Stimulated activated memory B cell treated with anti-CD40 and anti-IgM and Interleukin-4, amounts not matched to agents 10 μg/mL and 1 μg/mL and 100 μg/mL, for 72 hours (primary cell): Measurements from ENCODE around the gene PCSK9.
"Not testable (repeated sequence)": the region's sequence is repeated elsewhere in the genome, so short reads cannot be mapped to it uniquely, and the experiment has no call there.

Experiments
- ATAC-seq: fragments of 150-1000 bp; cut with Tn5 transposase; 2 replicates; pipeline ENCODE4 v1.10.0; 2021
- H3K27ac Mint-ChIP-seq: one replicate; pipeline ENCODE4 v1.8.0; 2022; ENCODE audit warnings: mild to moderate bottlenecking, mixed read lengths
- H3K27me3 Mint-ChIP-seq: one replicate; pipeline ENCODE4 v1.8.0; 2022; ENCODE audit warnings: mixed read lengths
- H3K36me3 Mint-ChIP-seq: one replicate; pipeline ENCODE4 v1.8.0; 2022; ENCODE audit warnings: mixed read lengths
- H3K4me1 Mint-ChIP-seq: one replicate; pipeline ENCODE4 v1.8.0; 2022; ENCODE audit warnings: mixed read lengths
- H3K4me3 Mint-ChIP-seq: one replicate; pipeline ENCODE4 v1.8.0; 2022; ENCODE audit warnings: mild to moderate bottlenecking, moderate library complexity, mixed read lengths
- H3K9me3 Mint-ChIP-seq: one replicate; pipeline ENCODE4 v1.8.0; 2022; ENCODE audit warnings: mixed read lengths

The PCSK9 gene

DNA sequence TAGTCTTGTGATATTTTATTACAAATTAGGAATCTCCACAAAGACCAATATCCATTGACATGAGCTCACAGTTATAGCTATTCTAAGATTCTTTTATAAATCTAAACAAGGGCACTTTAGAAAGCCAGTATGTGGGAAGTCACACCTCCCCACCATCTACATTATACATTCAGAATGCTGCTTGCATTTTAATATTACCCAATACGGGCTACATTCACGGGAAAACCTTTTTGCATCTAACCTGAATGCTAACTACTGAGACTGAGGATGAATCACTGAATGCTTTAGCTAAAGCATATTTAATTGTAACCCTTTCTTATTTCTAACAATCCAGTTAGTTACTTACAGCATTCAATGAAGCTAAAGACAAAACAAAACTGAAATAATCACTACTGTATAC is 53.1 kb downstream of the PCSK9 start:
- no peaks in the 10 kb centered on the region for H3K27me3 Mint-ChIP-seq
- H3K4me1 Mint-ChIP-seq: peaks cover 9% of the 10 kb centered on the region
- H3K27ac Mint-ChIP-seq: no peak overlapping the region
- H3K36me3 Mint-ChIP-seq: peaks cover 73% of the 10 kb centered on the region
- H3K4me3 Mint-ChIP-seq: no peak overlapping the region
- no peak for ATAC-seq
- H3K9me3 Mint-ChIP-seq: no peaks in the 10 kb centered on the region

DNA sequence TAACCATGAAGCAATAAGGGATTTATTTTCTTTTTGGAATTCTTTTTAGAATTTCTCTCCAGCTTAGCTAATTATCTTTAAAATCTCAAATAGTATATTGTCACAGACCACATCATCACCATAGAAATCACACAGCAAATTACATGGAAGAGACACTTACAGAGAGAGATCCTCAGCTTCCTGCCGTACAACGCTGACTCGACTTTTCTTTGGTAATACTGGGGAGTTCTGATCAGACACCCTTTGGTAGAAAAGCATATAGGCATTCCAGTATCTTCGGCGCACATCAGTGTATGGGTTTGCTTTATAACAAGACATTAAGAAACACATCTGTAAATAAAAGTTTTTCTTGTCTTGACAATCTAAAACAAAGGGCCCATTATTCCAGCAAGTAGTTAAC is 55.7 kb downstream of the PCSK9 start:
- Mint-ChIP-seq H3K27me3 (no peaks in the 10 kb centered on the region), H3K36me3 (peaks cover 69% of the 10 kb centered on the region), H3K4me1 (no peaks in the 10 kb centered on the region), H3K4me3 (no peak overlapping the region), H3K9me3 (no peaks in the 10 kb centered on the region), H3K27ac (no peak overlapping the region)
- no peak for ATAC-seq

DNA sequence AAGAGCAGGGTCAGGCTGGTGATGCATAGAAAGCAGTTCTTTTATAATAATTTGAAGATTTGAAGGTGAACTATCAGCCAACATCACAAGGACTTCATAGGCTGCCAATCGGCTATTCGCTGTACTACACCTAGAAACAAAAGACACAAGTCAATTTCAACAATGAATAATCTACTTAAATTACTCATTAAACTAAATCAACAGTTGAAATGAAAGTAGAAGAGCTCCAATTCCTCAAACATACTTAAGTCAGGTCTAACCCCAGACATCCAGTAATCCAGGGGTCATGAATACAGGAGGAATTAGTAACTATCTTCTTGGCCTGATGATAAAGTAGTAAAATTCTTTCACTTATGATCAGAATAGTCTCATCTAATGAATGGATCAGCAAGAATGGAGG is 64.5 kb downstream of the PCSK9 start:
- no peak overlapping the region for H3K4me3 Mint-ChIP-seq
- H3K4me1 Mint-ChIP-seq: no peaks in the 10 kb centered on the region
- peaks cover 50% of the 10 kb centered on the region for H3K36me3 Mint-ChIP-seq
- H3K27me3 Mint-ChIP-seq: no peaks in the 10 kb centered on the region
- no peak for ATAC-seq
- no peak overlapping the region for H3K27ac Mint-ChIP-seq
- H3K9me3 Mint-ChIP-seq: no peaks in the 10 kb centered on the region

DNA sequence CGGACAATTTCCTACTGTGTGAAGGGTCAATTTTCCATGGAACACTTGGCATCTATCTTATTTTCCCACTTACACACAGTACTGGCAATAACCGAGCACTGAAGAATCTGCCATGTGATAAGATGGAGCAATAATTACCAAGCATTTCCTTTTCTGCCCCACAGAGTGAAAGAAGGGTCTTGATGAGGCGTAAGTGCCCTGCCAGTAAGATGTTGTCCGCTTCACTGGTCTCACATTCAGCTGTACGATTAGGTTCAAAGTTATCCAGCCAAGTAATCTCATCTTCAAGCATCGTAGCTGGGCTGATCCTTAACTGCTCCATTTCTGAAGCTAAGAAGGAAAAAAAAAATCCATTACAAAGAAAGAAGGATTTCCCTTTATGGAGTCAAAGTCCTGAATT is 67.8 kb downstream of the PCSK9 start:
- Mint-ChIP-seq H3K4me1 (no peaks in the 10 kb centered on the region), H3K4me3 (no peak overlapping the region), H3K27ac (no peak overlapping the region), H3K36me3 (peaks cover 66% of the 10 kb centered on the region), H3K27me3 (no peaks in the 10 kb centered on the region), H3K9me3 (no peaks in the 10 kb centered on the region)
- no peak for ATAC-seq

DNA sequence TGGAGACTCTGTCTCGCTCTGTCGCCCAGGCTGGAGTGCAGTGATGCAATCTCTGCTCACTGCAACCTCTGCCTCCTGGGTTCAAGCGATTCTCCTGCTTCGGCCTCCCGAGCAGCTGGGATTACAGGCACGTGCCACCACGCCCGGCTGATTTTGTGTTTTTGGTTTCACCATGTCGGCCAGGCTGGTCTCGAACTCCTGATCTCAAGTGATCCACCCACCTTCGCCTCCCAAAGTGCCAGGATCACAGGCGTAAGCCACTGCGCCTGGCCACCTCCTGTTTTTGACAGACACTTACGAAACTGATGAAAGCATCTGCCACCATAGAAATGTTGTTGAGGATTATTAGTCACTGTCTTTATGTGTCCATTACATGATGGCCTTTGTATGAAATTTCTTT is 69.7 kb downstream of the PCSK9 start:
- peaks cover 76% of the 10 kb centered on the region for H3K36me3 Mint-ChIP-seq

More for the DNA sequence above, 69.7 kb downstream of the PCSK9 start:
- not testable (repeated sequence) for H3K9me3 Mint-ChIP-seq, H3K4me3 Mint-ChIP-seq, ATAC-seq, H3K27ac Mint-ChIP-seq, H3K4me1 Mint-ChIP-seq, H3K27me3 Mint-ChIP-seq
